ENCODE measurements around the gene DDX56. TPM values are rescaled to one million over a fixed set of nuclear protein-coding genes. Genes with fewer than 3 reads are reported as not detected.

DDX56 gene
- total and polyA plus RNA-seq, 2 of the 13 experiments (the other 11 are each of a cell fraction or from before 2014, with no cell fraction given): 82.6 to 120 TPM

- no peak for TF ChIP-seq TRAFD1 (CRISPR knock-in tag; IDR thresholded peaks at IDR 0.05; ENCODE audit: borderline replicate concordance)
- TF ChIP-seq HOXA9 (CRISPR knock-in tag; IDR thresholded peaks at IDR 0.05; ENCODE audit: borderline replicate concordance): no peak
- 0 out of 2 replicates have a peak, but pooled peaks have one; percentile 51 for TF ChIP-seq ZNF383 (CRISPR knock-in tag; IDR thresholded peaks at IDR 0.05; ENCODE audit: borderline replicate concordance)
- peak; percentile 98 for TF ChIP-seq SAP130 (CRISPR knock-in tag; IDR thresholded peaks at IDR 0.05; ENCODE audit: low read depth)
- TF ChIP-seq SRSF9 (IDR thresholded peaks at IDR 0.05; ENCODE audit: borderline replicate concordance, insufficient read depth, low read depth, low read length, poor library complexity, severe bottlenecking): no peak
- TF ChIP-seq CHCHD3 (CRISPR knock-in tag; IDR thresholded peaks at IDR 0.05): peak; percentile 69
- TF ChIP-seq ZNF10 (CRISPR knock-in tag; IDR thresholded peaks at IDR 0.05; ENCODE audit: borderline replicate concordance, low read depth): no peak
- peak; percentile 80 to 90 for TF ChIP-seq POLR2A (IDR thresholded peaks at IDR 0.05; ENCODE audit: insufficient read depth in 1 of 2, low read depth in 2 of 2, low read length in 2 of 2)
- no peak for TF ChIP-seq MAF1 (CRISPR knock-in tag; IDR thresholded peaks at IDR 0.05; ENCODE audit: borderline replicate concordance)
- no peak for TF ChIP-seq DPF2 (CRISPR knock-in tag; IDR thresholded peaks at IDR 0.05; ENCODE audit: borderline replicate concordance, low read depth)
- no peak for TF ChIP-seq ZNF512 (CRISPR knock-in tag; IDR thresholded peaks at IDR 0.05)
- no peak for TF ChIP-seq RBAK (CRISPR knock-in tag; IDR thresholded peaks at IDR 0.05)
- peak; percentile 66; the same call in 1 of the 2 replicates for TF ChIP-seq FOXC1 (CRISPR knock-in tag; IDR thresholded peaks at IDR 0.05; ENCODE audit: borderline replicate concordance)
- peak; percentile 70; the same call in 1 of the 2 replicates for TF ChIP-seq IRF9 (CRISPR knock-in tag; IDR thresholded peaks at IDR 0.05; ENCODE audit: borderline replicate concordance)
- peak; percentile 93 for TF ChIP-seq YEATS4 (CRISPR knock-in tag; IDR thresholded peaks at IDR 0.05; ENCODE audit: borderline replicate concordance)
- TF ChIP-seq, protein P1, sequence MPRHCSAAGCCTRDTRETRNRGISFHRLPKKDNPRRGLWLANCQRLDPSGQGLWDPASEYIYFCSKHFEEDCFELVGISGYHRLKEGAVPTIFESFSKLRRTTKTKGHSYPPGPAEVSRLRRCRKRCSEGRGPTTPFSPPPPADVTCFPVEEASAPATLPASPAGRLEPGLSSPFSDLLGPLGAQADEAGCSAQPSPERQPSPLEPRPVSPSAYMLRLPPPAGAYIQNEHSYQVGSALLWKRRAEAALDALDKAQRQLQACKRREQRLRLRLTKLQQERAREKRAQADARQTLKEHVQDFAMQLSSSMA (CRISPR knock-in tag; IDR thresholded peaks at IDR 0.05): peak; percentile 57; the same call in 1 of the 2 replicates
- TF ChIP-seq PHF20 (CRISPR knock-in tag; IDR thresholded peaks at IDR 0.05): peak; percentile 80; the same call in 1 of the 2 replicates
- peak; percentile 14; the same call in 1 of the 2 replicates for TF ChIP-seq ZNF788 (CRISPR knock-in tag; IDR thresholded peaks at IDR 0.05; ENCODE audit: borderline replicate concordance)
- peak; percentile 23; the same call in 1 of the 2 replicates for TF ChIP-seq ZNF563 (CRISPR knock-in tag; IDR thresholded peaks at IDR 0.05)
- TF ChIP-seq ETV5 (CRISPR knock-in tag; IDR thresholded peaks at IDR 0.05; ENCODE audit: borderline replicate concordance): peak; percentile 27; the same call in 1 of the 2 replicates
- TF ChIP-seq, protein P2, sequence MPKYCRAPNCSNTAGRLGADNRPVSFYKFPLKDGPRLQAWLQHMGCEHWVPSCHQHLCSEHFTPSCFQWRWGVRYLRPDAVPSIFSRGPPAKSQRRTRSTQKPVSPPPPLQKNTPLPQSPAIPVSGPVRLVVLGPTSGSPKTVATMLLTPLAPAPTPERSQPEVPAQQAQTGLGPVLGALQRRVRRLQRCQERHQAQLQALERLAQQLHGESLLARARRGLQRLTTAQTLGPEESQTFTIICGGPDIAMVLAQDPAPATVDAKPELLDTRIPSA (CRISPR knock-in tag; IDR thresholded peaks at IDR 0.05; ENCODE audit: borderline replicate concordance): 0 out of 2 replicates have a peak, but pooled peaks have one; percentile 74
- 0 out of 2 replicates have a peak, but pooled peaks have one; percentile 32 for TF ChIP-seq ZNF672 (CRISPR knock-in tag; IDR thresholded peaks at IDR 0.05)
- TF ChIP-seq STAG1 (CRISPR knock-in tag; IDR thresholded peaks at IDR 0.05): no peak
Observed at GRCh38 chr7:44606341-44607140, 32.8 kb upstream of the DDX56 start, which contains the start of gene OGDH (continued).

Data from HepG2 (cell line).